H1 (cell line): ENCODE data around the gene ZNF175. TPM values are rescaled to one million over a fixed set of nuclear protein-coding genes. Genes with fewer than 3 reads are reported as not detected.

Source experiments
- CTCF ChIA-PET: fragments of 300-600 bp; sonication (Branson Sonifier 250); formaldehyde crosslinking; loops from one replicate; lab custom pipeline; 2021; ENCODE audit not compliant: partially characterized antibody; lab: Charles Lee
- POLR2A ChIA-PET: fragments of 300-600 bp; sonication (Branson Sonifier 250); formaldehyde crosslinking; loops from one replicate; lab custom pipeline; 2021; ENCODE audit warnings: inconsistent platforms; ENCODE audit not compliant: partially characterized antibody; lab: Charles Lee
- DNase-seq, 2 experiments: peaks; one replicate each; pipeline versions ENCODE4 v3.0.0 to v3.0.0-alpha.2; 2010 to 2022; ENCODE audit warnings: low spot score in 2 of 2, low read depth in 1 of 2, mixed read lengths in 1 of 2
- FAIRE-seq: peaks from 2 replicates; lab custom pipeline; 2011; peaks lifted over from hg19 to GRCh38; lab: Jason Lieb, UNC
- H2AFZ ChIP-seq: 2 replicates; pipeline ENCODE4 v1.8.1; 2012; ENCODE audit warnings: low read length, inconsistent platforms
- H2AK5ac ChIP-seq: 2 replicates; pipeline ENCODE4 v1.6.1; 2013; ENCODE audit warnings: low read depth, low read length
- H2BK120ac ChIP-seq: replicated peaks from 2 replicates; pipeline ENCODE3; 2013; ENCODE audit warnings: low read depth, low read length, inconsistent platforms
- H2BK12ac ChIP-seq: 2 replicates; pipeline ENCODE4 v1.6.1; 2013; ENCODE audit warnings: low read depth, low read length
- H2BK15ac ChIP-seq: 2 replicates; pipeline ENCODE4 v1.6.1; 2013; ENCODE audit warnings: low read length
- H2BK20ac ChIP-seq: 2 replicates; pipeline ENCODE4 v1.6.1; 2013; ENCODE audit warnings: low read length
- H2BK5ac ChIP-seq: 2 replicates; pipeline ENCODE4 v1.6.1; 2013; ENCODE audit warnings: low read depth, low read length
- H3K14ac ChIP-seq: 2 replicates; pipeline ENCODE4 v1.6.1; 2013; ENCODE audit warnings: inconsistent platforms; ENCODE audit not compliant: insufficient read length
- H3K18ac ChIP-seq: 2 replicates; pipeline ENCODE4 v1.6.1; 2013; ENCODE audit warnings: low read length; ENCODE audit errors: extremely low read depth
- H3K23ac ChIP-seq: 2 replicates; pipeline ENCODE4 v1.6.1; 2013; ENCODE audit warnings: inconsistent platforms; ENCODE audit not compliant: insufficient read length
- H3K23me2 ChIP-seq: 2 replicates; pipeline ENCODE4 v1.6.1; 2013; ENCODE audit warnings: low read depth, low read length
- H3K27ac ChIP-seq: 2 replicates; pipeline ENCODE4 v1.6.1; 2011; ENCODE audit warnings: low read depth, low read length, inconsistent platforms
- H3K27me3 ChIP-seq, 4 experiments: replicated peaks in 1 of 4; 1 replicate in 1 of 4; 2 replicates in 3 of 4; pipeline versions ENCODE4 v1.6.1 to v1.8.1; 2011 to 2013; ENCODE audit warnings: low read length in 3 of 4, mild to moderate bottlenecking in 3 of 4, inconsistent platforms in 2 of 4, mixed read lengths in 2 of 4, moderate library complexity in 1 of 4; ENCODE audit not compliant: control insufficient read depth in 3 of 4, insufficient read depth in 3 of 4; ENCODE audit errors: extremely low read depth in 1 of 4
- H3K36me3 ChIP-seq, 4 experiments: 2 replicates each; pipeline versions ENCODE4 v1.6.1 to v1.8.1; 2011 to 2013; ENCODE audit warnings: mild to moderate bottlenecking in 4 of 4, low read length in 3 of 4, moderate library complexity in 2 of 4, control low read depth in 1 of 4, inconsistent platforms in 1 of 4; ENCODE audit not compliant: insufficient read depth in 4 of 4, control insufficient read depth in 2 of 4
- H3K4ac ChIP-seq: replicated peaks from 2 replicates; pipeline ENCODE3; 2013; ENCODE audit warnings: low read length, low read depth, mixed read lengths, inconsistent platforms; ENCODE audit not compliant: insufficient read length
- H3K4me1 ChIP-seq, 4 experiments: replicated peaks in 1 of 4; 1 replicate in 1 of 4; 2 replicates in 3 of 4; pipeline versions ENCODE4 v1.6.1 to v1.8.1; 2011 to 2013; ENCODE audit warnings: low read length in 3 of 4, inconsistent platforms in 2 of 4, mixed read lengths in 1 of 4; ENCODE audit not compliant: insufficient read depth in 4 of 4, control insufficient read depth in 3 of 4
- H3K4me2 ChIP-seq, 2 experiments: 2 replicates each; pipeline versions ENCODE4 v1.6.1 to v1.8.1; 2011 to 2013; ENCODE audit warnings: low read depth in 2 of 2, low read length in 2 of 2, control low read depth in 1 of 2, inconsistent platforms in 1 of 2, mild to moderate bottlenecking in 1 of 2; ENCODE audit not compliant: insufficient read depth in 1 of 2
- H3K4me3 ChIP-seq, 4 experiments: fragments of 200-600, 300-600 bp in 1 of 4; sonication (generic), shearing (Covaris generic), sonication (Bioruptor Twin) in 1 of 4; 2 replicates each; pipeline versions ENCODE4 v1.5.1 to v1.8.1; 2011 to 2016; ENCODE audit warnings: low read length in 4 of 4, low read depth in 3 of 4, control low read depth in 2 of 4, inconsistent platforms in 2 of 4, mild to moderate bottlenecking in 2 of 4, mixed read lengths in 1 of 4, moderate library complexity in 1 of 4; ENCODE audit not compliant: insufficient read depth in 2 of 4; ENCODE audit errors: extremely low read depth in 1 of 4
- H3K56ac ChIP-seq: replicated peaks from 2 replicates; pipeline ENCODE3; 2013; ENCODE audit warnings: low read depth, mild to moderate bottlenecking, mixed read lengths, low read length, inconsistent platforms; ENCODE audit not compliant: insufficient read length
- H3K79me1 ChIP-seq: 2 replicates; pipeline ENCODE4 v1.6.1; 2013; ENCODE audit warnings: low read depth, low read length, control low read depth
- H3K79me2 ChIP-seq, 2 experiments: 2 replicates each; pipeline versions ENCODE4 v1.6.1 to v1.8.1; 2012 to 2013; ENCODE audit warnings: low read length in 2 of 2, mild to moderate bottlenecking in 2 of 2, inconsistent platforms in 1 of 2; ENCODE audit not compliant: insufficient read depth in 2 of 2, control insufficient read depth in 1 of 2
- H3K9ac ChIP-seq, 4 experiments: replicated peaks in 1 of 4; 1 replicate in 1 of 4; 2 replicates in 3 of 4; pipeline versions ENCODE4 v1.6.1 to v1.8.1; 2011 to 2013; ENCODE audit warnings: low read depth in 3 of 4, low read length in 3 of 4, control low read depth in 2 of 4, mild to moderate bottlenecking in 2 of 4, moderate library complexity in 2 of 4, inconsistent platforms in 1 of 4; ENCODE audit errors: extremely low read depth in 1 of 4
- H3K9me3 ChIP-seq, 2 experiments: 2 replicates each; pipeline versions ENCODE4 v1.6.1 to v1.8.1; 2012 to 2013; ENCODE audit warnings: mild to moderate bottlenecking in 2 of 2, moderate library complexity in 2 of 2, control low read depth in 1 of 2, inconsistent platforms in 1 of 2, low read depth in 1 of 2, low read length in 1 of 2, mixed read lengths in 1 of 2; ENCODE audit not compliant: insufficient read depth in 2 of 2
- H4K20me1 ChIP-seq, 2 experiments: replicated peaks in 1 of 2; 2 replicates each; pipeline versions ENCODE3 to v1.8.1; 2011 to 2013; ENCODE audit warnings: inconsistent platforms in 2 of 2, low read length in 2 of 2, mild to moderate bottlenecking in 1 of 2; ENCODE audit not compliant: insufficient read depth in 2 of 2, control insufficient read depth in 1 of 2
- H4K5ac ChIP-seq: 2 replicates; pipeline ENCODE4 v1.6.1; 2013; ENCODE audit warnings: low read length, low read depth, mixed read lengths, inconsistent platforms; ENCODE audit not compliant: insufficient read length
- H4K8ac ChIP-seq: 2 replicates; pipeline ENCODE4 v1.8.0; 2013; ENCODE audit warnings: mild to moderate bottlenecking, moderate library complexity, low read length, inconsistent platforms; ENCODE audit not compliant: insufficient read depth; ENCODE audit errors: extremely low read depth
- H4K91ac ChIP-seq: replicated peaks from 2 replicates; pipeline ENCODE3; 2013; ENCODE audit warnings: low read length, mixed read lengths, inconsistent platforms; ENCODE audit not compliant: insufficient read length
- BACH1 ChIP-seq: IDR thresholded peaks from 2 replicates; pipeline ENCODE4 v1.6.1; 2012; ENCODE audit warnings: low read length, improper control_type of control experiment
- BCL11A ChIP-seq, 2 experiments: IDR thresholded peaks; one replicate each; pipeline ENCODE4 v1.6.1; 2011; ENCODE audit warnings: low read depth in 2 of 2, low read length in 2 of 2, mild to moderate bottlenecking in 2 of 2
- BRCA1 ChIP-seq: IDR thresholded peaks from 2 replicates; pipeline ENCODE4 v1.6.1; 2012; ENCODE audit warnings: low read depth, low read length, improper control_type of control experiment
- CBX5 ChIP-seq: fragments of 300-800, 300-1000 bp; sonication (generic); IDR thresholded peaks from 2 replicates; pipeline ENCODE4 v1.7.1; 2016; ENCODE audit warnings: antibody characterized with exemption, low read length, low read depth
- EZH2 ChIP-seq: fragments of 200-600 bp; sonication (generic); IDR thresholded peaks from 2 replicates; pipeline ENCODE4 v1.7.1; 2012; ENCODE audit warnings: low read depth, mild to moderate bottlenecking, moderate library complexity, low read length, inconsistent platforms; ENCODE audit not compliant: severe bottlenecking
- GABPA ChIP-seq: IDR thresholded peaks from 2 replicates; pipeline ENCODE4 v1.6.1; 2011; ENCODE audit warnings: mild to moderate bottlenecking, low read length, moderate library complexity, borderline replicate concordance; ENCODE audit not compliant: insufficient read depth
- HDAC6 ChIP-seq: IDR thresholded peaks from one replicate; pipeline ENCODE4 v1.7.1; 2012; ENCODE audit warnings: low read depth, mild to moderate bottlenecking, inconsistent platforms, low read length, moderate library complexity
- JUND ChIP-seq: IDR thresholded peaks from 2 replicates; pipeline ENCODE4 v1.6.1; 2011; ENCODE audit warnings: mild to moderate bottlenecking, improper control_type of control experiment, low read length
- KDM1A ChIP-seq: fragments of 200-600, 300-600 bp; sonication (generic); IDR thresholded peaks from 2 replicates; pipeline ENCODE4 v1.7.1; 2016; ENCODE audit warnings: mild to moderate bottlenecking, low read length, borderline replicate concordance
- NANOG ChIP-seq: IDR thresholded peaks from 2 replicates; pipeline ENCODE4 v1.6.1; 2011; ENCODE audit warnings: low read length, low read depth, mild to moderate bottlenecking, inconsistent platforms; ENCODE audit not compliant: insufficient read depth, poor library complexity, severe bottlenecking
- POLR2A ChIP-seq, 2 experiments: IDR thresholded peaks; 1 replicate in 1 of 2; 2 replicates in 1 of 2; pipeline ENCODE4 v1.6.1; 2011; ENCODE audit warnings: low read depth in 2 of 2, low read length in 2 of 2, mild to moderate bottlenecking in 2 of 2; ENCODE audit errors: control extremely low read depth in 1 of 2
- SIRT6 ChIP-seq: IDR thresholded peaks from one replicate; pipeline ENCODE4 v1.7.1; 2012; ENCODE audit warnings: low read length, inconsistent platforms
- USF2 ChIP-seq: IDR thresholded peaks from 2 replicates; pipeline ENCODE4 v1.6.1; 2011; ENCODE audit warnings: low read length, improper control_type of control experiment
- WGBS, 2 experiments: shearing (Covaris generic) in 1 of 2; methylation state at CpG; one replicate each; pipeline versions ENCODE4 v1.1.6 to v1.1.7; 2013 to 2015; ENCODE audit warnings: low lambda C conversion rate in 2 of 2, mixed read lengths in 2 of 2, inconsistent platforms in 1 of 2, low coverage in 1 of 2, missing lambda C conversion rate in 1 of 2; ENCODE audit not compliant: insufficient replicate concordance in 2 of 2, insufficient coverage in 1 of 2, insufficient read length in 1 of 2; ENCODE audit errors: extremely low coverage in 1 of 2, missing lambda C conversion rate in 1 of 2; 5-methylcytosine and 5-hydroxymethylcytosine counted together
- polyA plus RNA-seq, 7 experiments: library from polyadenylated mRNA; depleted of rRNA in 3 of 7; stranded (reverse) in 5 of 7; unstranded in 2 of 7; fragments of >200 nt in 5 of 7; fragments of 200-250 nt in 2 of 7; gene quantifications; 1 replicate in 5 of 7; 2 replicates in 1 of 7; 4 replicates in 1 of 7; pipeline versions ENCODE4 v1.2.1 to v1.2.3, GENCODE V29; 2011 to 2013; ENCODE audit warnings: missing spikeins in 2 of 7, mixed read lengths in 2 of 7
- total RNA-seq: library from RNA; stranded (reverse); fragmentation: NEBNext Ultra II Directional; extraction: Animal tissue kit (Norgen Biotek cat#: 25700); gene quantifications from 2 replicates; pipeline ENCODE4 v1.2.1, GENCODE V29; 2021
- TF ChIP-seq, protein P1 (sequence below): IDR thresholded peaks from 2 replicates; pipeline ENCODE4 v1.6.1; 2012; ENCODE audit warnings: inconsistent platforms

The ZNF175 gene
- total and polyA plus RNA-seq, 2 of the 8 experiments (the other 6 are each of a cell fraction or from before 2014, with no cell fraction given): 1.7 to 11.1 TPM

GRCh38 chr19:51626675-51627074 lies 55.6 kb downstream of the ZNF175 start:
- no peak overlapping the region for H3K27ac ChIP-seq
- H2AK5ac ChIP-seq: no peak overlapping the region
- H4K20me1 ChIP-seq: peaks cover 0 to 3% of the 10 kb centered on the region in 2 experiments
- H2AFZ ChIP-seq: no peak overlapping the region
- H3K9ac ChIP-seq: no peak overlapping the region
- H3K4me1 ChIP-seq: no peaks in the 10 kb centered on the region
- no peak overlapping the region for H3K4ac ChIP-seq
- no peak overlapping the region for H2BK20ac ChIP-seq
- H4K5ac ChIP-seq: no peak overlapping the region
- ChIA-PET POLR2A (no interaction called here), CTCF (interaction anchor here (0.5 to 1.6 kb wide), 2 partner anchors 19 to 154 kb away, joined by 3 to 4 read pairs; no protein-coding TSS in a partner anchor)
- peaks cover 56 to 68% of the 10 kb centered on the region in 2 experiments for H3K9me3 ChIP-seq
- no peaks in the 10 kb centered on the region for H3K27me3 ChIP-seq
- no peak overlapping the region for H4K91ac ChIP-seq
- no peak overlapping the region for H2BK15ac ChIP-seq
- no peak overlapping the region for H3K4me2 ChIP-seq
- no peak overlapping the region for H3K56ac ChIP-seq
- H2BK12ac ChIP-seq: no peak overlapping the region
- H3K18ac ChIP-seq: no peak overlapping the region
- FAIRE-seq: no peak
- no peak for DNase-seq
- H4K8ac ChIP-seq: no peak overlapping the region
- H2BK120ac ChIP-seq: no peak overlapping the region
- H2BK5ac ChIP-seq: no peak overlapping the region
- peaks cover 0 to 4% (median 0%) of the 10 kb centered on the region in 4 experiments; a peak in 2 of 8 replicates for H3K36me3 ChIP-seq
- H3K4me3 ChIP-seq: no peak overlapping the region
- no peaks in the 10 kb centered on the region; the same call in 1 of the 2 replicates for H3K23me2 ChIP-seq
- no peaks in the 10 kb centered on the region for H3K79me1 ChIP-seq
- no peak overlapping the region for H3K14ac ChIP-seq
- H3K23ac ChIP-seq: no peak overlapping the region
- WGBS, 2 experiments: 54% methylated on average over 2 of the region's 2 CpGs; no CpG with 5 or more reads in 1 of the 2 experiments
- no peaks in the 10 kb centered on the region for H3K79me2 ChIP-seq
- TF ChIP-seq, protein P1, sequence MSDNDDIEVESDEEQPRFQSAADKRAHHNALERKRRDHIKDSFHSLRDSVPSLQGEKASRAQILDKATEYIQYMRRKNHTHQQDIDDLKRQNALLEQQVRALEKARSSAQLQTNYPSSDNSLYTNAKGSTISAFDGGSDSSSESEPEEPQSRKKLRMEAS: no peak
- no peak for TF ChIP-seq CBX5
- no peak for TF ChIP-seq EZH2
- no peak for TF ChIP-seq NANOG
- TF ChIP-seq POLR2A (IDR thresholded peaks at IDR 0.05; ENCODE audit: control extremely low read depth in 1 of 2, low read depth in 2 of 2, low read length in 2 of 2): no peak
- TF ChIP-seq SIRT6: no peak
- TF ChIP-seq BRCA1: no peak
- no peak for TF ChIP-seq GABPA
- TF ChIP-seq BACH1: no peak
- no peak for TF ChIP-seq KDM1A
- TF ChIP-seq HDAC6: no peak
- TF ChIP-seq USF2: no peak
- no peak for TF ChIP-seq JUND
- no peak for TF ChIP-seq BCL11A (IDR thresholded peaks at IDR 0.05; ENCODE audit: low read depth in 2 of 2, low read length in 2 of 2)
